Common myeloid progenitor, CD34-positive (primary cell): Measurements from ENCODE around the gene OPRM1.

ENCODE experiments used
- CTCF ChIA-PET: fragments of 350-600 bp; sonication (Branson Sonifier 250); formaldehyde crosslinking; loops from one replicate; lab custom pipeline; 2021; ENCODE audit warnings: antibody characterized with exemption; lab: Charles Lee
- POLR2A ChIA-PET: fragments of 350-600 bp; sonication (Branson Sonifier 250); formaldehyde crosslinking; loops from one replicate; lab custom pipeline; 2021; ENCODE audit warnings: antibody characterized with exemption; lab: Charles Lee
- DNase-seq, 3 donors: peaks; one replicate each; pipeline versions ENCODE4 v3.0.0 to v3.0.0-alpha.2; 2013
- H3K27ac ChIP-seq, 2 experiments: 1 replicate in 1 of 2; 2 replicates in 1 of 2; pipeline ENCODE4 v1.7.0; 2013; ENCODE audit warnings: inconsistent platforms in 2 of 2, low read length in 2 of 2, mild to moderate bottlenecking in 2 of 2, low read depth in 1 of 2, moderate library complexity in 1 of 2; ENCODE audit not compliant: severe bottlenecking in 2 of 2, insufficient read depth in 1 of 2, poor library complexity in 1 of 2
- H3K27me3 ChIP-seq, 5 experiments: replicated peaks in 2 of 5; 1 replicate in 3 of 5; 2 replicates in 2 of 5; pipeline versions ENCODE4 v1.6.1 to v1.7.0; 2013; ENCODE audit warnings: low read length in 4 of 5, mild to moderate bottlenecking in 2 of 5, moderate library complexity in 2 of 5, inconsistent platforms in 1 of 5; ENCODE audit not compliant: insufficient read depth in 5 of 5, control insufficient read depth in 4 of 5
- H3K36me3 ChIP-seq, 4 experiments: 1 replicate in 2 of 4; 2 replicates in 2 of 4; pipeline versions ENCODE4 v1.6.1 to v1.7.0; 2013; ENCODE audit warnings: low read length in 3 of 4, control low read depth in 1 of 4, mild to moderate bottlenecking in 1 of 4; ENCODE audit not compliant: control insufficient read depth in 4 of 4, insufficient read depth in 4 of 4
- H3K4me1 ChIP-seq, 4 experiments: 1 replicate in 3 of 4; 2 replicates in 1 of 4; pipeline versions ENCODE4 v1.6.1 to v1.7.1; 2013; ENCODE audit warnings: low read length in 3 of 4, mild to moderate bottlenecking in 3 of 4, control low read depth in 1 of 4, inconsistent platforms in 1 of 4, moderate library complexity in 1 of 4; ENCODE audit not compliant: control insufficient read depth in 4 of 4, insufficient read depth in 4 of 4; ENCODE audit errors: control extremely low read depth in 1 of 4
- H3K4me3 ChIP-seq, 7 experiments: 1 replicate in 4 of 7; 2 replicates in 3 of 7; pipeline versions ENCODE4 v1.5.1 to v1.7.0; 2013; ENCODE audit warnings: mild to moderate bottlenecking in 7 of 7, low read length in 6 of 7, moderate library complexity in 6 of 7, inconsistent platforms in 2 of 7, low read depth in 2 of 7, control low read depth in 1 of 7; ENCODE audit not compliant: insufficient read depth in 4 of 7, control insufficient read depth in 1 of 7; ENCODE audit errors: extremely low read depth in 1 of 7
- H3K9me3 ChIP-seq, 5 experiments: 1 replicate in 4 of 5; 2 replicates in 1 of 5; pipeline versions ENCODE4 v1.6.1 to v1.7.1; 2013; ENCODE audit warnings: low read length in 4 of 5, mild to moderate bottlenecking in 2 of 5, inconsistent platforms in 1 of 5, low read depth in 1 of 5, moderate library complexity in 1 of 5; ENCODE audit not compliant: control insufficient read depth in 4 of 5, insufficient read depth in 2 of 5; ENCODE audit errors: control extremely low read depth in 1 of 5
- WGBS: methylation state at CpG from one replicate; pipeline ENCODE4 v1.1.5; 2013; ENCODE audit not compliant: insufficient coverage; 5-methylcytosine and 5-hydroxymethylcytosine counted together

The OPRM1 gene

DNA sequence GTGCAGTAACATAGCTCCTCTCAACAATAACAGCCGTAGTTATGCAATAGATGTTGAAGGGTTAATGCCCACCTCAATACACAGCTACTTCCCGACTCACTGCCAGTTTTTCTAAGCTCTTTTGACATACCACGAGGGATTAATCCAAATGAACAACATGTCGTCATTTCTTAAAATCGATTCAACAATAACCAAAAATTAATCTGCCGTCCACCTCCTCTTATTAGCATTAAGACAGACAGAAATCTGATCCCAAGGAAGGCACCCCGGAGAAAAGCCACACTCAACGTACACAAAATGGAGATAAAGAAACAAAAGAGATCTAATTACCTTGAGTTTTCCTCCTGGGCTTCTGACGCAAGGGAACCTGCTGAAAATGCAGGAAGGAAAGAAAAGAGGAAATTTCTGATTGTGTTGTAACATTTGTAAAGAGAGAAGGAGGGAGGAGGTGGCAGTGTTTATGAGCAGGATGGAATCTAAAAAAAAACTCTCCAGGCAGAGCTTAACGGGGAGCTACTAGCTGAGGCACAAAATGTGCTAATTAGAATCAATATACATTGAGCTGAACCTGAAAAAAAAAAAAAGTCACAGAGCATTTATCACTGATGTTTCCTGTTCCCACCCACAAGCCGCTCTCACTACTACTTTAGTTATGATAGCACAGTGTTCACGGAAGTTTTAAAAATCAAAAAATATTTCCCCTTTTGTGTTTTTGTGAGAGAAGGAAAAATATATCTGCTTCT, 208.2 kb downstream of the OPRM1 start:
- H3K36me3 ChIP-seq: no peaks in the 10 kb centered on the region
- peak overlapping the region in 3 of 7 experiments; percentile 5 to 59 (median 31) for H3K4me3 ChIP-seq
- no peaks in the 10 kb centered on the region for H3K9me3 ChIP-seq
- H3K27ac ChIP-seq: no peak overlapping the region
- 10% methylated on average over 4 of the region's 12 CpGs for WGBS
- peak; percentile 21 to 64 (median 46) for DNase-seq
- ChIA-PET CTCF (interaction anchor here (0.8 to 1.8 kb wide), 3 partner anchors 10 to 29 kb away, joined by 3 to 6 read pairs (median 5); no protein-coding TSS in a partner anchor), POLR2A (no interaction called here)
- no peaks in the 10 kb centered on the region for H3K27me3 ChIP-seq
- H3K4me1 ChIP-seq: peaks cover 0 to 72% (median 12%) of the 10 kb centered on the region in 4 experiments

- Histone ChIP-seq H3K27ac (no peak overlapping the region), H3K36me3 (no peaks in the 10 kb centered on the region), H3K4me3 (peak overlapping the region in 2 of 7 experiments; percentile 31 to 32), H3K4me1 (peaks cover 0 to 66% (median 12%) of the 10 kb centered on the region in 4 experiments), H3K9me3 (peaks cover 0 to 4% (median 0%) of the 10 kb centered on the region in 5 experiments), H3K27me3 (no peaks in the 10 kb centered on the region)
- peak in 2 of 3 donors; percentile 36 to 61 for DNase-seq
- 100% methylated on average over 2 of the region's 8 CpGs for WGBS
- POLR2A ChIA-PET: no interaction called here
- CTCF ChIA-PET: interaction anchor here (0.8 to 1.2 kb wide), 3 partner anchors 8 to 96 kb away, joined by 3 read pairs; no protein-coding TSS in a partner anchor
Measured at GRCh38 chr6:154249499-154250298, 210.7 kb downstream of the OPRM1 start.

GRCh38 chr6:154251116-154251515, 212.1 kb downstream of the OPRM1 start:
- H3K4me1 ChIP-seq: peaks cover 0 to 58% (median 12%) of the 10 kb centered on the region in 4 experiments
- no peaks in the 10 kb centered on the region for H3K27me3 ChIP-seq
- POLR2A ChIA-PET: no interaction called here
- H3K9me3 ChIP-seq: peaks cover 0 to 13% (median 0%) of the 10 kb centered on the region in 5 experiments
- no peak overlapping the region for H3K27ac ChIP-seq
- CTCF ChIA-PET: interaction anchor here (0.7 kb wide), 1 partner anchor 16 kb away, joined by 4 read pairs; no protein-coding TSS in a partner anchor
- H3K4me3 ChIP-seq: no peak overlapping the region
- no peaks in the 10 kb centered on the region for H3K36me3 ChIP-seq
- DNase-seq: no peak
- 93% methylated on average over 2 of the region's 4 CpGs for WGBS

GRCh38 chr6:154252678-154253077, 213.6 kb downstream of the OPRM1 start:
- H3K9me3 ChIP-seq: peaks cover 0 to 13% (median 0%) of the 10 kb centered on the region in 5 experiments
- no peak overlapping the region for H3K27ac ChIP-seq
- no peak for DNase-seq
- H3K4me1 ChIP-seq: peaks cover 2 to 58% (median 15%) of the 10 kb centered on the region in 4 experiments
- no peak overlapping the region for H3K4me3 ChIP-seq
- ChIA-PET CTCF (interaction anchor here (1.3 kb wide), 1 partner anchor 98 kb away, joined by 3 read pairs; no protein-coding TSS in a partner anchor), POLR2A (no interaction called here)
- no peaks in the 10 kb centered on the region for H3K27me3 ChIP-seq
- H3K36me3 ChIP-seq: no peaks in the 10 kb centered on the region
- 100% methylated on average over 1 of the region's 3 CpGs for WGBS

- peaks cover 12 to 45% (median 18%) of the 10 kb centered on the region in 4 experiments for H3K4me1 ChIP-seq
- no peaks in the 10 kb centered on the region for H3K27me3 ChIP-seq
- H3K9me3 ChIP-seq: peaks cover 0 to 13% (median 0%) of the 10 kb centered on the region in 5 experiments
- POLR2A ChIA-PET: interaction anchor here (0.6 kb wide), 1 partner anchor 10 kb away, joined by 3 read pairs; no protein-coding TSS in a partner anchor
- CTCF ChIA-PET: interaction anchor here (0.9 kb wide), 1 partner anchor 10 kb away, joined by 3 read pairs; no protein-coding TSS in a partner anchor
- H3K4me3 ChIP-seq: no peak overlapping the region
- no peak overlapping the region for H3K27ac ChIP-seq
- DNase-seq: peak; percentile 34 to 86 (median 74)
- no peaks in the 10 kb centered on the region for H3K36me3 ChIP-seq
- WGBS: 33% methylated on average over 1 of the region's 1 CpG
Measured at GRCh38 chr6:154257067-154257466, 218.0 kb downstream of the OPRM1 start.

DNA sequence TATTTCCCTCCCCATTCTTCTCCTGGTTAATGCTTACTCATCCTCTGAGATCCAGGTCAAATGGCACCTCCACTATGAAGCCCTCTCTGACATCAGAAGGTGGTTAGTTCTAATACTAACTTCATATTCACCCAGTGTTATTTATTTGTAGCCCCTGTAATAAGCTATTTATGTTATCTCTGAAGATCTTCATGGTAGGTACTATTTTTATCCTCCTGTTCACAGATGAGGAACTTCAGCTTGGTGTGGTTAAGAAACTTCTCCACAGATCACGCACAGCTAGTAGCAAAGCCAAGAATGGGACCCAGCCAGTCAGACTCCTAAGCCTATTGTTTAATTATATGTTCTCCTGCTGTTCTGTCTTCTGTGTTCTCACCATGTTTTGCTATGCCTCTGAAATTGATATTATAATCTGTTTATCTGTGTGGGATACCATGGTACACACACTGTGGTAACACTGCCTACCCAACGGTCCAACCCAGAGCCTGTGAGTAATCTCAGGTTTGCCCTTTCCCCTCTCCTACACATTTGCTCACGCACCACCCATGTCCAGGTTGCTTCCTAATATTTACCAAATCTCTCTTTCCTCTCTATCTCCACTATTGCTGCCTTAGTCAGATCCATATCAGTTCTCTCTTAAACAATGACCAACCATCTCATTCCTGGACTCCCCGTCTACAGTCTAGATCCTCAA, 219.2 kb downstream of the OPRM1 start:
- 54% methylated on average over 4 of the region's 4 CpGs for WGBS
- Histone ChIP-seq H3K27ac (no peak overlapping the region), H3K4me3 (no peak overlapping the region), H3K27me3 (no peaks in the 10 kb centered on the region), H3K4me1 (peaks cover 12 to 40% (median 18%) of the 10 kb centered on the region in 4 experiments), H3K36me3 (no peaks in the 10 kb centered on the region), H3K9me3 (peaks cover 0 to 13% (median 0%) of the 10 kb centered on the region in 5 experiments)
- ChIA-PET POLR2A (no interaction called here), CTCF (interaction anchor here (1.0 to 1.1 kb wide), 2 partner anchors 9 to 101 kb away, joined by 3 read pairs; no protein-coding TSS in a partner anchor)
- DNase-seq: peak; percentile 46 to 90 (median 86)
